A549 (cell line): ENCODE results near the gene COL2A1. TPM values are rescaled to one million over a fixed set of nuclear protein-coding genes. Genes with fewer than 3 reads are reported as not detected.
"Not testable (repeated sequence)": the region's sequence is repeated elsewhere in the genome, so short reads cannot be mapped to it uniquely, and the experiment has no call there.

Source experiments
- ATAC-seq, 2 experiments: fragments of 200-7000 bp in 1 of 2; fragments of >200 bp in 1 of 2; cut with Nextera tagmentation in 1 of 2; cut with Tn5 transposase in 1 of 2; 3 replicates each; pipeline versions ENCODE4 v1.8.0 to v1.9.1; 2018 to 2020; ENCODE audit warnings: mild to moderate bottlenecking in 1 of 2, moderate library complexity in 1 of 2
- CTCF ChIA-PET: fragments of 300-600 bp; sonication (Branson Sonifier 250); formaldehyde crosslinking; extraction: SDS; loops from one replicate; lab custom pipeline; 2021; ENCODE audit warnings: antibody characterized with exemption, inconsistent platforms; lab: Yijun Ruan, JAX
- POLR2A ChIA-PET: fragments of 350-600 bp; formaldehyde crosslinking; extraction: SDS; loops from one replicate; lab custom pipeline; 2021; ENCODE audit warnings: antibody characterized with exemption, inconsistent platforms; lab: Yijun Ruan, JAX
- DNase-seq, 2 experiments: peaks; one replicate each; pipeline versions ENCODE4 v3.0.0 to v3.0.0-alpha.2; 2011 to 2016; ENCODE audit warnings: low read depth in 1 of 2, low spot score in 1 of 2
- FAIRE-seq: peaks from 2 replicates; lab custom pipeline; 2011; peaks lifted over from hg19 to GRCh38; lab: Jason Lieb, UNC
- H3K27ac ChIP-seq, 2 experiments: fragments of >200 bp; sonication (Bioruptor Twin); formaldehyde crosslinking; 3 replicates each; pipeline ENCODE4 v1.5.1; 2016 to 2017
- H3K4me1 ChIP-seq: fragments of >200 bp; sonication (Bioruptor Twin); formaldehyde crosslinking; 3 replicates; pipeline ENCODE4 v1.6.1; 2016
- H3K4me2 ChIP-seq: fragments of >200 bp; sonication (Bioruptor Twin); formaldehyde crosslinking; 3 replicates; pipeline ENCODE4 v1.6.1; 2016
- H3K4me3 ChIP-seq: fragments of >200 bp; sonication (Bioruptor Twin); formaldehyde crosslinking; 3 replicates; pipeline ENCODE4 v1.5.1; 2016
- H3K9me3 ChIP-seq: fragments of >200 bp; sonication (Bioruptor Twin); formaldehyde crosslinking; 3 replicates; pipeline ENCODE4 v1.6.1; 2016
- CBX2 ChIP-seq: fragments of 200-600 bp; sonication (generic); IDR thresholded peaks from 2 replicates; pipeline ENCODE4 v1.6.1; 2016; ENCODE audit warnings: low read depth, mild to moderate bottlenecking, borderline replicate concordance
- CHD2 ChIP-seq: fragments of 150-350 bp; IDR thresholded peaks from 2 replicates; pipeline ENCODE4 v1.6.1; 2014; ENCODE audit warnings: low read length; ENCODE audit not compliant: partially characterized antibody
- CHD4 ChIP-seq: fragments of 200-600 bp; sonication (generic); IDR thresholded peaks from 2 replicates; pipeline ENCODE4 v1.6.1; 2016; ENCODE audit warnings: antibody characterized with exemption, mild to moderate bottlenecking, borderline replicate concordance
- EHF ChIP-seq: fragments of 250-450 bp; sonication (Bioruptor Pico); IDR thresholded peaks from 2 replicates; pipeline ENCODE4 v1.5.0; 2020; ENCODE audit warnings: mild to moderate bottlenecking
- EP300 ChIP-seq, 2 experiments: fragments of >200 bp; sonication (Bioruptor Twin); formaldehyde crosslinking; IDR thresholded peaks; 2 replicates in 1 of 2; 3 replicates in 1 of 2; pipeline ENCODE4 v1.6.1; 2016 to 2017
- FOSB ChIP-seq: fragments of 250-450 bp; sonication (Bioruptor Pico); IDR thresholded peaks from 2 replicates; pipeline ENCODE4 v1.5.0; 2020; ENCODE audit warnings: mild to moderate bottlenecking, moderate library complexity
- FOXS1 ChIP-seq: fragments of 250-450 bp; sonication (Bioruptor Pico); IDR thresholded peaks from 2 replicates; pipeline ENCODE4 v1.5.0; 2020; ENCODE audit warnings: mild to moderate bottlenecking, moderate library complexity
- HES2 ChIP-seq: fragments of >200 bp; sonication (Bioruptor Twin); formaldehyde crosslinking; IDR thresholded peaks from 2 replicates; pipeline ENCODE4 v1.6.1; 2016
- HOXA7 ChIP-seq: fragments of 250-450 bp; sonication (Bioruptor Pico); IDR thresholded peaks from 2 replicates; pipeline ENCODE4 v1.5.0; 2020; ENCODE audit warnings: mild to moderate bottlenecking, moderate library complexity
- HOXB5 ChIP-seq: fragments of 250-450 bp; sonication (Bioruptor Pico); IDR thresholded peaks from 2 replicates; pipeline ENCODE4 v1.5.0; 2020; ENCODE audit warnings: mild to moderate bottlenecking, moderate library complexity
- JUNB ChIP-seq: fragments of >200 bp; sonication (Bioruptor Twin); formaldehyde crosslinking; IDR thresholded peaks from 2 replicates; pipeline ENCODE4 v1.6.1; 2016
- KDM5A ChIP-seq: fragments of 200-600 bp; sonication (generic); IDR thresholded peaks from 2 replicates; pipeline ENCODE4 v1.6.1; 2016; ENCODE audit warnings: antibody characterized with exemption, mild to moderate bottlenecking
- MAFK ChIP-seq: fragments of 450-650 bp; IDR thresholded peaks from 2 replicates; pipeline ENCODE4 v1.6.1; 2014; ENCODE audit not compliant: partially characterized antibody
- MAX ChIP-seq: IDR thresholded peaks from 2 replicates; pipeline ENCODE4 v1.6.1; 2012
- RARB ChIP-seq: fragments of 250-450 bp; sonication (Bioruptor Pico); IDR thresholded peaks from 2 replicates; pipeline ENCODE4 v1.8.0; 2021; ENCODE audit warnings: mild to moderate bottlenecking, moderate library complexity
- REST ChIP-seq: fragments of 200-600 bp; sonication (generic); IDR thresholded peaks from 2 replicates; pipeline ENCODE4 v1.6.1; 2016; ENCODE audit warnings: antibody characterized with exemption, mild to moderate bottlenecking, moderate library complexity
- USF2 ChIP-seq: fragments of 450-650 bp; IDR thresholded peaks from 2 replicates; pipeline ENCODE4 v1.6.1; 2014; ENCODE audit warnings: antibody characterized with exemption
- ZNF302 ChIP-seq: fragments of 250-450 bp; sonication (Bioruptor Pico); IDR thresholded peaks from 2 replicates; pipeline ENCODE4 v1.9.0; 2021; ENCODE audit warnings: inconsistent platforms, mild to moderate bottlenecking, moderate library complexity
- ZSCAN20 ChIP-seq: fragments of 250-450 bp; sonication (Bioruptor Pico); IDR thresholded peaks from 2 replicates; pipeline ENCODE4 v1.8.0; 2022; ENCODE audit warnings: mild to moderate bottlenecking, moderate library complexity
- WGBS: methylation state at CpG from one replicate; pipeline ENCODE4 v1.1.6; 2017; ENCODE audit errors: missing lambda C conversion rate; 5-methylcytosine and 5-hydroxymethylcytosine counted together
- polyA plus RNA-seq, 4 experiments: library from polyadenylated mRNA; depleted of rRNA in 3 of 4; stranded (reverse); fragments of >200 nt; fragmentation: RNase III in 1 of 4; extraction: RNeasy Plus Mini Kit Qiagen cat#74134 plus additional on column Dnase treatment in 1 of 4; gene quantifications; 2 replicates in 3 of 4; 3 replicates in 1 of 4; pipeline ENCODE4 v1.2.3, GENCODE V29; 2011 to 2017
- TF ChIP-seq, protein P1 (sequence below): fragments of >200 bp; sonication (Bioruptor Twin); formaldehyde crosslinking; IDR thresholded peaks from 3 replicates; pipeline ENCODE4 v1.6.1; 2016

COL2A1 gene
- polyA plus RNA-seq, 2 of the 4 experiments (the other 2 are of a cell fraction): 0.01 TPM; not detected in 1

- ChIA-PET CTCF (interaction anchor here (0.8 to 4.0 kb wide), 13 partner anchors 9 to 656 kb away, joined by 3 to 30 read pairs (median 5); no protein-coding TSS in a partner anchor), POLR2A (interaction anchor here (0.6 kb wide), 1 partner anchor 11 kb away, joined by 3 read pairs; no protein-coding TSS in a partner anchor)
- TF ChIP-seq REST (no peak), FOSB (CRISPR knock-in tag) (no peak), JUNB (no peak), CBX2 (no peak), HOXA7 (CRISPR knock-in tag) (no peak), MAFK (no peak), MAX (no peak)
- Histone ChIP-seq H3K9me3 (peaks cover 22% of the 10 kb centered on the region), H3K27ac (no peak overlapping the region), H3K4me1 (peaks cover 4% of the 10 kb centered on the region; the same call in 1 of the 3 replicates), H3K4me3 (no peak overlapping the region), H3K4me2 (no peak overlapping the region)
- FAIRE-seq (no peak), ATAC-seq (no peak), DNase-seq (no peak)
- 72% methylated on average over 11 of the region's 11 CpGs for WGBS
These were observed 42.1 kb downstream of the COL2A1 start for GRCh38 chr12:47962198-47962597.

GRCh38 chr12:47957671-47958070, 46.6 kb downstream of the COL2A1 start:
- H3K9me3 ChIP-seq: peaks cover 22% of the 10 kb centered on the region
- CTCF ChIA-PET: interaction anchor here (0.6 to 1.8 kb wide), 4 partner anchors 8 to 152 kb away, joined by 3 to 10 read pairs (median 4); partner anchors contain the start of gene VDR
- 0% methylated on average over 1 of the region's 1 CpG for WGBS
- H3K4me3 ChIP-seq, FAIRE-seq, DNase-seq, H3K27ac ChIP-seq, ATAC-seq, H3K4me1 ChIP-seq, H3K4me2 ChIP-seq, POLR2A ChIA-PET: not testable (repeated sequence)

DNA sequence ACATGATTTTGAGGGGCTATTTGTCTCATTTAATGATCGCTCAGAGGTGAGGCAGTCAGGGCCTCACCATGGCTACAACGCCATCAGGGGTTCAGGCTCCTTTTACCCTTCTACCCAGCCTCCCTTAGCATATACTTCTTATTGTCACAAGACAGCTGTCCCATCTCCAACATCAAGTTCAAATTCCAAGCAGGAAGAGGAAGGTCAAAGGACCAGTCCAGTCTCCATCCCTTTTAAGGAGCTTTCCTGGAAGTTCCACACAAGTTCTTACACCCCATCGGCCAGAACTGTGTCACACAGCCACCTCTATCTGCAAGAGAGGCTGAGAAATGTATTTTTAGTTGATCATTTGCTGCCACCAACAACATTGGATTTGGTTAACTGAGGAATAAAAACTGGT, 49.2 kb downstream of the COL2A1 start:
- WGBS: 43% methylated on average over 3 of the region's 3 CpGs
- H3K4me3 ChIP-seq: no peak overlapping the region
- no peak overlapping the region for H3K4me2 ChIP-seq
- POLR2A ChIA-PET: no interaction called here
- H3K9me3 ChIP-seq: peaks cover 22% of the 10 kb centered on the region
- DNase-seq (no peak), FAIRE-seq (no peak), ATAC-seq (no peak)
- H3K27ac ChIP-seq: no peak overlapping the region
- CTCF ChIA-PET: interaction anchor here (4.2 kb wide), 1 partner anchor 8 kb away, joined by 30 read pairs; the partner anchor contains the start of gene TMEM106C
- TF ChIP-seq HES2 (no peak), FOXS1 (CRISPR knock-in tag) (no peak), KDM5A (no peak), ZSCAN20 (CRISPR knock-in tag) (no peak), EP300 (IDR thresholded peaks at IDR 0.05) (no peak)
- TF ChIP-seq, protein P1, sequence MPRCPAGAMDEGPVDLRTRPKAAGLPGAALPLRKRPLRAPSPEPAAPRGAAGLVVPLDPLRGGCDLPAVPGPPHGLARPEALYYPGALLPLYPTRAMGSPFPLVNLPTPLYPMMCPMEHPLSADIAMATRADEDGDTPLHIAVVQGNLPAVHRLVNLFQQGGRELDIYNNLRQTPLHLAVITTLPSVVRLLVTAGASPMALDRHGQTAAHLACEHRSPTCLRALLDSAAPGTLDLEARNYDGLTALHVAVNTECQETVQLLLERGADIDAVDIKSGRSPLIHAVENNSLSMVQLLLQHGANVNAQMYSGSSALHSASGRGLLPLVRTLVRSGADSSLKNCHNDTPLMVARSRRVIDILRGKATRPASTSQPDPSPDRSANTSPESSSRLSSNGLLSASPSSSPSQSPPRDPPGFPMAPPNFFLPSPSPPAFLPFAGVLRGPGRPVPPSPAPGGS: no peak
- H3K4me1 ChIP-seq: no peaks in the 10 kb centered on the region

- Histone ChIP-seq H3K9me3 (peaks cover 17% of the 10 kb centered on the region), H3K4me3 (no peak overlapping the region), H3K4me2 (no peak overlapping the region), H3K27ac (no peak overlapping the region), H3K4me1 (no peaks in the 10 kb centered on the region)
- 50% methylated on average over 4 of the region's 4 CpGs for WGBS
- no peak for FAIRE-seq
- POLR2A ChIA-PET: no interaction called here
- ATAC-seq: no peak
- no peak for DNase-seq
- CTCF ChIA-PET: interaction anchor here (2.1 to 4.2 kb wide), 4 partner anchors 9 to 239 kb away, joined by 8 to 30 read pairs (median 8); partner anchors contain the start of genes TMEM106C and VDR
- TF ChIP-seq HOXB5 (CRISPR knock-in tag): no peak
- no peak for TF ChIP-seq CHD4
- TF ChIP-seq RARB (CRISPR knock-in tag): no peak
- TF ChIP-seq EHF (CRISPR knock-in tag): no peak
- TF ChIP-seq USF2: no peak
- TF ChIP-seq REST: no peak
- TF ChIP-seq CHD2: no peak
- no peak for TF ChIP-seq ZNF302 (CRISPR knock-in tag)
- no peak for TF ChIP-seq HOXA7 (CRISPR knock-in tag)
These were observed 49.7 kb downstream of the COL2A1 start for GRCh38 chr12:47954467-47955045.
